Lower lobe of right lung (tissue), 2 donors: ENCODE measurements around the gene MACO1. TPM values are rescaled to one million over a fixed set of nuclear protein-coding genes. Genes with fewer than 3 reads are reported as not detected.

Experiments used
- ATAC-seq, 2 donors: fragments of 200-7000 bp; cut with Tn5 transposase; one replicate each; pipeline ENCODE4 v1.9.1; 2020 to 2022; ENCODE audit warnings: mild to moderate bottlenecking in 2 of 2, moderate library complexity in 2 of 2
- DNase-seq: peaks from one replicate; pipeline ENCODE4 v3.0.0-alpha.2; 2020
- H3K27ac ChIP-seq: fragments of 200-600 bp; one replicate; pipeline ENCODE4 v1.8.0; 2022
- H3K27me3 ChIP-seq: fragments of 200-600 bp; one replicate; pipeline ENCODE4 v1.8.0; 2022; ENCODE audit warnings: low read depth
- H3K36me3 ChIP-seq: fragments of 200-600 bp; one replicate; pipeline ENCODE4 v1.8.0; 2022; ENCODE audit warnings: mild to moderate bottlenecking
- H3K4me1 ChIP-seq: fragments of 200-600 bp; one replicate; pipeline ENCODE4 v1.8.0; 2022
- H3K4me3 ChIP-seq: fragments of 200-600 bp; one replicate; pipeline ENCODE4 v1.8.0; 2022; ENCODE audit warnings: mild to moderate bottlenecking
- H3K9me3 ChIP-seq: fragments of 200-600 bp; one replicate; pipeline ENCODE4 v1.8.0; 2022
- CTCF ChIP-seq: fragments of 200-600 bp; IDR thresholded peaks from one replicate; pipeline ENCODE4 v1.8.0; 2022; ENCODE audit warnings: antibody characterized with exemption, mild to moderate bottlenecking
- intact Hi-C: fragments of 100-400 bp; cut with DNase I; formaldehyde crosslinking; loops from one replicate; pipeline ENCODE4 v1.11.0; 2022
- total RNA-seq: library from RNA; stranded (reverse); fragmentation: NEBNext Ultra II Directional; extraction: Animal tissue kit (Norgen Biotek cat#: 25700); gene quantifications from one replicate; pipeline ENCODE4 v1.2.1, GENCODE V29; 2021
- donor health status: DM: no; HTN: yes; CAD: no; lungs with severe emphysema.

Gene MACO1
- total RNA-seq, 1 donor from 2014 or later = 19.7 TPM

- TF ChIP-seq CTCF = no peak
- intact Hi-C loops = no loop called here
- H3K27me3 ChIP-seq = no peaks in the 10 kb centered on the region
- no peaks in the 10 kb centered on the region for H3K9me3 ChIP-seq
- H3K36me3 ChIP-seq = no peaks in the 10 kb centered on the region
- peak overlapping the region; percentile 66 for H3K27ac ChIP-seq
- H3K4me3 ChIP-seq = no peak overlapping the region
- DNase-seq (peak; percentile 65), ATAC-seq (peak; percentile 67 to 82)
- H3K4me1 ChIP-seq = peaks cover 78% of the 10 kb centered on the region
Observed at GRCh38 chr1:25549273-25550154, 118.8 kb downstream of the MACO1 start.

Other genes with a start within 250 kb of the MACO1 start
- 44.6 TPM for gene SYF2, start 198.4 kb upstream of the MACO1 start, total RNA-seq
- gene RSRP1, start 183.4 kb upstream of the MACO1 start, total RNA-seq = 145 TPM
- gene RHD, start 158.4 kb upstream of the MACO1 start, total RNA-seq = not detected
- 106 TPM for gene TMEM50A, start 92.6 kb upstream of the MACO1 start, total RNA-seq
- gene RHCE, start 10.1 kb upstream of the MACO1 start, total RNA-seq = 0.65 TPM
- 30.3 TPM for gene LDLRAP1, start 112.7 kb downstream of the MACO1 start, total RNA-seq
- 20.4 TPM for gene MAN1C1, start 185.9 kb downstream of the MACO1 start, total RNA-seq